K562 (cell line): ENCODE measurements around the gene PQBP1.

Experiments used
- CTBP1 ChIP-seq: fragments of 450-650 bp; IDR thresholded peaks from 2 replicates; pipeline ENCODE4 v1.6.1; 2016; ENCODE audit warnings: borderline replicate concordance
- SMAD4 ChIP-seq: fragments of 250-450 bp; sonication (Bioruptor Pico); conservative IDR thresholded peaks from 2 replicates; pipeline ENCODE4 v1.8.0; 2021; ENCODE audit warnings: inconsistent platforms, mild to moderate bottlenecking, moderate library complexity
- TF ChIP-seq, protein P1 (sequence below), 2 experiments: fragments of 200-800 bp in 1 of 2; sonication (Bioruptor generic) in 1 of 2; sonication (generic) in 1 of 2; formaldehyde crosslinking in 1 of 2; IDR thresholded peaks in 1 of 2; conservative IDR thresholded peaks in 1 of 2; 2 replicates each; pipeline versions ENCODE4 v1.5.0 to v1.6.1; 2016 to 2020; ENCODE audit warnings: missing compliant biosample characterization in 1 of 2, missing genetic modification characterization in 1 of 2, missing genetic modification reagents in 1 of 2

- TF ChIP-seq, protein P1, sequence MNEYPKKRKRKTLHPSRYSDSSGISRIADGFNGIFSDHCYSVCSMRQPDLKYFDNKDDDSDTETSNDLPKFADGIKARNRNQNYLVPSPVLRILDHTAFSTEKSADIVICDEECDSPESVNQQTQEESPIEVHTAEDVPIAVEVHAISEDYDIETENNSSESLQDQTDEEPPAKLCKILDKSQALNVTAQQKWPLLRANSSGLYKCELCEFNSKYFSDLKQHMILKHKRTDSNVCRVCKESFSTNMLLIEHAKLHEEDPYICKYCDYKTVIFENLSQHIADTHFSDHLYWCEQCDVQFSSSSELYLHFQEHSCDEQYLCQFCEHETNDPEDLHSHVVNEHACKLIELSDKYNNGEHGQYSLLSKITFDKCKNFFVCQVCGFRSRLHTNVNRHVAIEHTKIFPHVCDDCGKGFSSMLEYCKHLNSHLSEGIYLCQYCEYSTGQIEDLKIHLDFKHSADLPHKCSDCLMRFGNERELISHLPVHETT (CRISPR knock-in tag; conservative IDR thresholded peaks at IDR 0.05 in 1 of 2, IDR thresholded peaks at IDR 0.05 in 1 of 2), result no peak
- TF ChIP-seq CTBP1 (no peak), SMAD4 (CRISPR knock-in tag) (no peak)
Observed at GRCh38 chrX:48899078-48899410, 1.3 kb downstream of the PQBP1 start.
